ENCODE results near the gene WWP2.

WWP2 gene

GRCh38 chr16:69890892-69891282, 128.8 kb downstream of the WWP2 start:
- Histone ChIP-seq H3K27me3 (replicated peaks) (no peaks in the 10 kb centered on the region), H3K36me3 (replicated peaks) (no peaks in the 10 kb centered on the region), H3K27ac (no peak overlapping the region), H3K4me3 (ENCODE audit: low read depth, low read length) (no peak overlapping the region)
- no peak for TF ChIP-seq CTCF (IDR thresholded peaks at IDR 0.05; ENCODE audit: low read depth, low read length, missing control alignments)
- no peak for DNase-seq
- in situ Hi-C loops (cut with HindIII; ENCODE audit: low pct_ligation_motif_present, low sequenced_read_pairs): no loop called here

GRCh38 chr16:69892378-69892777, 130.2 kb downstream of the WWP2 start:
- in situ Hi-C loops (cut with HindIII; ENCODE audit: low pct_ligation_motif_present, low sequenced_read_pairs): no loop called here
- Histone ChIP-seq H3K27ac (no peak overlapping the region), H3K36me3 (replicated peaks) (no peaks in the 10 kb centered on the region), H3K27me3 (replicated peaks) (no peaks in the 10 kb centered on the region), H3K4me3 (ENCODE audit: low read depth, low read length) (no peak overlapping the region)
- DNase-seq: no peak
- no peak for TF ChIP-seq CTCF (IDR thresholded peaks at IDR 0.05; ENCODE audit: low read depth, low read length, missing control alignments)

- H3K36me3 ChIP-seq (replicated peaks): no peaks in the 10 kb centered on the region
- in situ Hi-C loops (cut with HindIII; ENCODE audit: low pct_ligation_motif_present, low sequenced_read_pairs): no loop called here
- no peak overlapping the region for H3K27ac ChIP-seq
- no peak for TF ChIP-seq CTCF (IDR thresholded peaks at IDR 0.05; ENCODE audit: low read depth, low read length, missing control alignments)
- no peaks in the 10 kb centered on the region for H3K27me3 ChIP-seq (replicated peaks)
- DNase-seq: no peak
- H3K4me3 ChIP-seq (ENCODE audit: low read depth, low read length): no peak overlapping the region
These were observed 131.0 kb downstream of the WWP2 start for GRCh38 chr16:69893106-69893505.

GRCh38 chr16:69894676-69895075, 132.5 kb downstream of the WWP2 start:
- no peak for DNase-seq
- H3K36me3 ChIP-seq (replicated peaks): no peaks in the 10 kb centered on the region
- no peak overlapping the region for H3K4me3 ChIP-seq (ENCODE audit: low read depth, low read length)
- TF ChIP-seq CTCF (IDR thresholded peaks at IDR 0.05; ENCODE audit: low read depth, low read length, missing control alignments): no peak
- H3K27ac ChIP-seq: no peak overlapping the region
- no peaks in the 10 kb centered on the region for H3K27me3 ChIP-seq (replicated peaks)
- in situ Hi-C loops (cut with HindIII; ENCODE audit: low pct_ligation_motif_present, low sequenced_read_pairs): no loop called here

GRCh38 chr16:69903865-69904415, 141.8 kb downstream of the WWP2 start:
- Histone ChIP-seq H3K36me3 (replicated peaks) (peaks cover 1% of the 10 kb centered on the region), H3K27me3 (replicated peaks) (no peaks in the 10 kb centered on the region), H3K4me3 (ENCODE audit: low read depth, low read length) (no peak overlapping the region), H3K27ac (no peak overlapping the region)
- no peak for DNase-seq
- in situ Hi-C loops (cut with HindIII; ENCODE audit: low pct_ligation_motif_present, low sequenced_read_pairs): no loop called here
- TF ChIP-seq CTCF (IDR thresholded peaks at IDR 0.05; ENCODE audit: low read depth, low read length, missing control alignments): no peak

GRCh38 chr16:69904495-69905170, 142.5 kb downstream of the WWP2 start:
- in situ Hi-C loops (cut with HindIII; ENCODE audit: low pct_ligation_motif_present, low sequenced_read_pairs): no loop called here
- TF ChIP-seq CTCF (IDR thresholded peaks at IDR 0.05; ENCODE audit: low read depth, low read length, missing control alignments): no peak
- Histone ChIP-seq H3K4me3 (ENCODE audit: low read depth, low read length) (no peak overlapping the region), H3K27ac (no peak overlapping the region), H3K27me3 (replicated peaks) (no peaks in the 10 kb centered on the region), H3K36me3 (replicated peaks) (peaks cover 2% of the 10 kb centered on the region)
- no peak for DNase-seq
